SIG-M5 treated with dmso at 0.1 percent for 504 hours (cell line): Measurements from ENCODE around the gene RP2.

Experiments used
- DNase-seq: peaks from one replicate; lab custom pipeline; 2025; ENCODE audit not compliant: unreplicated experiment; lab: John Stamatoyannopoulos, UW

Gene RP2

DNA sequence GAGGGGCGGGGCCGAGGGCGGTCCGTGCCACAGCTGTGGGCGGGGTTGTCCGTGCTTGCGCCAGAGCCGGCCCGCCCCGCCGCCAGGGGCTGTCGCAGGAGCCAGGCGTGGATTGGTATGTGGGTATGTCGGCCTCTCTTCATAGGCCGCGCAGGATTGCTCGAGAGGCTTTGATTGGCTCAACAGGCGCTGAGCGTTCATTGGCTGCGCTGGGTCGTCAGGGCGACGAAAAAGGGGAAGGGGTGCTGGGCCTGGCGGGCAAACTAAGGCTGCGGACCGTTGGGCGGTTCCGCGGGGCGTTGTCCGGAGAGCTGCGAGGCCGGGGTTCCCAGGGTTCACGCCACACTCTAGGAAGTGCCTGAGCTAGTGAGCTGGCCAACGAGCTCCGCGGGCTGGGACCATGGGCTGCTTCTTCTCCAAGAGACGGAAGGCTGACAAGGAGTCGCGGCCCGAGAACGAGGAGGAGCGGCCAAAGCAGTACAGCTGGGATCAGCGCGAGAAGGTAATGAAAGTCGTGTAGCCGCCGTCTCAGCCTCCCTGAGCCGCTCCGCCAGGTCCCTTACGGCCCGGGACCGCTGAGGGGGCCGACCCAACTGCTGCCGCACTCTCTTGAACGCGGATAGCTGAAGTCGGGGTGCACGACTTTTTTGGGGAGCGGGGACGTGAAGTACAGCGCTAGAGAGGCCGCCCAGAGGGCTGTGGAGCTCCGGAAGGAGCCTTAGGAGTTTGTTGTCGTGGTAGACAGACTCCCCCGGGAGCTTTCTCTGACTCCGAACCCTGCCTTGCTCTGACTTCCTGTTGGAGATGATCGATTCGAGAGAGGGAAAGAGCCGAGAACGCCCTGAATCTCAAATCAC, at the start of gene RP2:
RP2 (plus strand) TSS at position 343 of the 857 bp plus-strand sequence; CDS start at position 401, 58 bp downstream.
- DNase-seq = peak; percentile 92

DNA sequence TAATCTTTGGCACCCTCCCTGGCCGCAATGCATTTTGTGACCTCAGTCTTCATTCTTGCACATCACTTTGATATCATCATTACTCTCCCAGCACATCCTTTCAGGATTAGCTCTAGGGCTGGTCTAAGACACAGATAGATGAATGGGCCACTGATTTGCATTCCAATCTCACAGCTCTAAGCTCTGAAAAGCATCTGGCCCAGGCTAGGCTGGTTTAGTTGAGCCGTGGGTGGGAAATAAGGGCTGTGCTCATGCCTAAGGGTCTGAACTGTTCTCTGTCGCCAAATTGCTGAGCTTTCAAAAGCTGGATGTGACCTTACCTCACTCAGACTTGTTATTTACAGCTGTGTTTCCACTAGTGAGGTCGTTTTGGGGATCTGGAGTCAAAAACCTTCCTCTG, 47.9 kb upstream of the RP2 start:
- DNase-seq = no peak

DNA sequence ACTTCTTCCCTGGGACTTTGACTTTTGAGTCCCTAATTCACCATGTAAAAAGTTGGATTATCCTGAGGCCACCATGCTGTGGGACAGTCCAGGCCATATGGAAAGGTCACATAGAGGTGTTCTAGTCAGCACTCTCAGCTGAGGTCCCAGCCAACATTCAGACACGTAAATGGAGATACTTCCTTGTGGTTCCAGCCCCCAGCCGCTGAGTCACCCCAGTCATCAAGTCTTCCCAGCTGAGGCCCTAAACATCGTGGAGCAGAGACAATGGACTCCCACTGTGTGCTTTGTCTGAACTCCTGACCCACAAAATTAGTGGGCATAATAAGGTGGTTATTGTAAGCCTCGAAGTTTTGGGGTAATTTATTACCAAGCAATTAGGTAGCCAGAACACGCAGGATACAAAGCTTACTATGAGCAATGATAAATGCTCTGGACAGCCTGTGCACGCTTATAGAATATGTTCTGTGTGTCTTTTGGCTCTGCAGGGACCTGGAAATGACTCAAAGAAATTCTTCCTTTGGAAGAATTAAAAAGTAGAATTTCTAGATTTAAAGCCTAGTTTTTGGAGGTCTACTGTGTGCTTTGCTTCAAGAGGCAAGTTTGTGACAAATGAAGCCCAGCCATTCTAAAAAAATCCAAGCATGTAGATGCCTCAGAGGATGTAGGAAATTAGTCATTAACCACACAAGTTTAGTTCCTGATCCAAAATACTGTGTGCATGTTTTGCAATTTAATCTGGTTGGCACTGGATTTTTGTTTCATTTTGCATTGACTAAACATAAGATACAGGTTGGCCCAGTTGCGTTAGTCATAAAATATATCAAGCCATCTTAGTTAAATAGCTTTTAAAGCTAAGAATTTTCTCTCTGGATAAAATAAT, 44.7 kb upstream of the RP2 start:
- peak; percentile 92 for DNase-seq

DNA sequence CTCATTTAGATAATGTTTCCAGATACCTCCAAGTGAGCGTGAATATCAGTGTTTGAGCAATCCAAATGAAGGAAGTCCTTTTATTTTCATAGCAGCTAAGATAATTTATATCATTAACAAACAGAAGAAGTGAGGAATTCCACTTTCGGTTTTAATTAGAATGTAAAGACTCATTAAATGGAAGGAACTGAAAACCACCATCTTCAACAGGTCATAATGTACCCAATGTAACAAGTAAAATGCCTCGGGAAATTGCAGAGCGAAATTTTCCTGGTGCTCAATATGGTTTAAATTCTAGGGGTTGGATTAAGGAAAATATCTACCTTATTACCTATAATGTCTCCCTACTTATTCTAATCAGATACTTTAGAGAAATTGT, 44.0 kb upstream of the RP2 start:
- no peak for DNase-seq

DNA sequence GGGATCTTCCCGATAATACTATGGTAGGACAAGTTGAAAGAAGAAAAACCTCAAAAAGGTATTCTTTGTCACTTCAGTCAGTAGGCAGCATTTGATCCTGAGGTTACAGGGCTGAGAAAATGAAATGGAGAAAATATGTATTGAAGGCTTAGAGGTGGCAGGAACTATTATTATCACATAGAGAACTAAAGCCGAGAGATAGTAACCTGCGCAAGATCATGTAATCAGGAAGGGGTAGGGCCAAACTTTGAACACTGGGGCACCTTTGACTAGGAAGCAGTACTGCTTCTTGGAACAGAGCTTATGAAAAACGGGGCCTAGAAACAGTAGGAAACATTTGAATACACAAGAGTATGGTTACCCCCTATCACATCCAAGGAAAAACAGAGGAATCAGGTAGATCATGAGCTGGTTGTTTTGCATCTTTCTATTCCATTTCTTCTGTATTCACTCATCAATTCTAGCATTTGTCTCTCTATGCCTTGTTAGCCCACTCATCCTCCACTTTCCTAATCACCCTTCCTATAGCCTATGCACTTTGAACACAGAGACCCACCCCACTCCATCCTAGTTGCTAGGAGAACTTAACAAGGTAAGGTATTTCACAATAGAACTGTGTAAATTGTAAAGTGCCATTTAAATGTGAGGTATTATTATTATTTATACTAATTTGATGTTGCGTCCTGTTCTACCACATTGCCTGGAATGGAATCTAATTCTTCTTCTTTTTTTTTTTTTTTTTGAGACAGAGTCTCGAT, 43.3 kb upstream of the RP2 start:
- DNase-seq = no peak

DNA sequence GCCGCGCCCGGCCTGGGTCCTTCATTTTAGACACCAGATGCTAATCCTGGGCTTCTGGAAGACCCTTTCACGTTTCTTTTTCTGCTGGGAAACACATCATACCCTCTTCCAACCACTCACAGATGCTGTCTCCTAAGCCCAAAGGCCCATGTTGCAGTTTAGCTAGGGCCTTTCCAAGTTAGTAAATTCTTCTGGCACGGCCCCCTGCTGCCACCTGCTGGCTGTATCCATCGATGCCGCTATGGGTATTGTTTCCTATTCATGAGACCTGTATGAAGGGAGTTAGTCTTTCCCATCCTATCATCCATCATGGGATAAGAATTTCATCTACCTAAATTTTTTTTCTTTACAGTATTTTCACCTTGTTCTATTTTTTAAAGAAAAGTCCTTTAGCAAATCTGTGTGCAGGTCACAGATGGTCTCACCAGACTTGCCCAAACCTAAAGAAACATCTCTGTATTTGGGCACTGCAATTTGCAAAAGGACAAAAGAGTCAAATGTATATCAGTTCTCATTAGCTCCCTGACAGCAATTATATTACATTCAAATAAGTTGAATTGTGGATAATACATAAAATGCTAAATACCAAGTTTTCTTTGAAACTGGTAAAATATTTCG, 40.2 kb upstream of the RP2 start:
- DNase-seq = peak; percentile 54

DNA sequence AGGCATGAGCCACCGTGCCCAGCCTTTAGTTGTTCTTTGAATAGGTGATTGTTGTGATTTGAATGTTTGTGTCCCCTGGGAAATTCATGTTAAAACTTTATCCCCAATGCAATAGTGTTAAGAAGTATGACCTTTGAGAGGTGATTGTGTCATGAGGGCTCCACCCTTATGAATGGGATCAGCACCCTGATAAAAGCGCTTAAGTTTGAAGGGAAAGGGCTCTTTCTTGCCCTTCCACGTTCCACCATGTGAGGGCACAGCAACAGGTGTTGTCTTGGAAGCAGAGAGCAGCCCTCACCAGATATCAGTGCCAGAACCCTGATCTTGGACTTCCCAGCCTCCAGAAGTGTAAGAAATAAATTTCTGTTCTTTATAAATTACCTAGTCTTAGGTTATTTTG, 33.7 kb upstream of the RP2 start:
- no peak for DNase-seq

DNA sequence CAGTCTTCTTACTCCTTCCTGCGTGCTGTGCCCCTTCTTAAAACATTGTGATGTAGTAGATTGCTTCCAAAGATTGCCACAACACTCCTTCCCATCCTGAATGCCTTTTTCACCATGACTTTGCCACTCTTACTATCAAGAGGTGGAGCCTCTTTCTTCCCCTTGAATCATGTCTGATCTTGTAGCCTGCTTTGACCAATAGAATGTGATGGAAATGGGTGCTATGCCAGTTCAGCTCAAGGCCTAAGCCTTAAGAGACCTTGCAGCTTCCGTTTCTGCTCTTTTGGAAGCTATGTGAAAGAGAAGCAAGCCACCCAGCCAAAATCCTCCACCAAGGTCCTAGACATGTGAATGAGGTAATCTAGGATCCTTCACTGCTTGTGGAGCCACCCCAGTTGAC, 31.6 kb upstream of the RP2 start:
- no peak for DNase-seq

DNA sequence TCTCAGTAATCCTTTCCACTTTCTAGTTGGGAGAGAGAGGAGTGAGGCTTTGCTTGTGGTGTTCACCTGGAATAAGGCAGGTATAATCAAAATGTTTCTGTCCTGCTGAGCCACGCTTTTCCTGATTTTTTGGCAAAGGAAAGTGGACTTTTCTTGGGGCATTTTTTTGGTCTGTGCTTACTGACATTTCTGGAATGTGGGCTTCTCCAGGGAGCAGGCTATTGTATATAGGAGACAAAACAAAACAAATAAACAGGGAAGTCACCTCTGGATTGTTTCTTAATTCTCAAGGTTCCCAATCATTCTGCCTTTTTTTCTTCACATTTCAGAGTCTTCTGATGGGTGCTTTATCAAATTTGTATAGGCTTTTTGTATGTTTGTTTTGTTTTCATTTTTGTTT, 25.7 kb upstream of the RP2 start:
- no peak for DNase-seq

DNA sequence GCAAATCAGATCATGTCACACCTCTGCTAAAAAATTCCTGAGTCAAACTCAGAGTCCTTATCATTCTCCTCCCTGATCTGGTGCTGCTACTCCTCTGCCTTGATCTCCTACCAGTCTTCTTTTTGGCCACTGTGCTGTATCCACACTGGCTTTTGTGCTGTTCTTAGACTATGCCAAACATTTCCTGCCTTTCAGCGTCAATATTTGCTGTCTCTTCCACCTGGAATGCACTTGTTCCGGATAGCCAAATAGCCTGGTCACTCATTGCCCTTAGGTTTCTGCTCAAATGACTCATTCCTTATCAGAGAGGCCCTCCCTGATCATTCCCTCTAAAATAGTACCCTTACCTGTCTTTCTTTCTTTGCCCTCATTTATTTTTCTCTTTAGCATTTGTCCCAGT, 24.4 kb upstream of the RP2 start:
- no peak for DNase-seq

DNA sequence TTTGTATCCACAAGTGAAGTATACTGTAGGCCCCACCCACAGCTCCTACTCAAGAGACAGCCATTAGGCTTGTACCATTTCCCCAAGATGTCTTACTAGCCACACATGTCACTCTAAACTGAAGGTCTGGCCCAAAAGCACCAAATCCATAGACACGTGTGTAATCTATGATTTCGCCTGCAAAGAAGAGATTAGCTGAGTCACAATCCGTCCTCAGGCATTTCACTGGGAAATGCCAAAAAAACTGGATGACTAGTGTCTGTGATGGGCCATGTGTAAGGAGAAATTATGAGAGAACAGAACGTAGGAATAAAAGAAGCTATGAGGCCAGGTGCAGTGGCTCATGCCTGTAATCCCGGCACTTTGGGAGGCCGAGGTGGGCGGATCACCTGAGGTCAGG, 21.9 kb upstream of the RP2 start:
- no peak for DNase-seq

DNA sequence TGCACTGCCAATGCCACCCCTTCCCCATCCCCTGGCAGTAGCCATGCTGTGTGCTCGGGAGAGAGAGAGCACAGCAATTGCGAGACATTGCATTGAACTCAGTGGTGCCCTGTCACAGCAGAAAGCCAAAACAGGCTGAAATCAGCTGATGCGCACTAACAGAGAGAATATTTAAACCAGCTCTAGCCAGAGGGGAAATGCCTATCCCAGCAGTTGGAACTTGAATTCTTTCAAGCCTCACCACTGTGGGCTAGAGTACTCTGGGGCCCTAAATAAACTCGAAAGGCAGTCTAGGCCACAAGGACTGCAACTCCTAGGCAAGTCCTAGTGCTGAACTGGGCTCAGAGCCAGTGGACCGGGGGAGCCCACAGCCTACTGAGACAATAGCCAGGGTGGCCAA, 17.7 kb upstream of the RP2 start:
- no peak for DNase-seq

DNA sequence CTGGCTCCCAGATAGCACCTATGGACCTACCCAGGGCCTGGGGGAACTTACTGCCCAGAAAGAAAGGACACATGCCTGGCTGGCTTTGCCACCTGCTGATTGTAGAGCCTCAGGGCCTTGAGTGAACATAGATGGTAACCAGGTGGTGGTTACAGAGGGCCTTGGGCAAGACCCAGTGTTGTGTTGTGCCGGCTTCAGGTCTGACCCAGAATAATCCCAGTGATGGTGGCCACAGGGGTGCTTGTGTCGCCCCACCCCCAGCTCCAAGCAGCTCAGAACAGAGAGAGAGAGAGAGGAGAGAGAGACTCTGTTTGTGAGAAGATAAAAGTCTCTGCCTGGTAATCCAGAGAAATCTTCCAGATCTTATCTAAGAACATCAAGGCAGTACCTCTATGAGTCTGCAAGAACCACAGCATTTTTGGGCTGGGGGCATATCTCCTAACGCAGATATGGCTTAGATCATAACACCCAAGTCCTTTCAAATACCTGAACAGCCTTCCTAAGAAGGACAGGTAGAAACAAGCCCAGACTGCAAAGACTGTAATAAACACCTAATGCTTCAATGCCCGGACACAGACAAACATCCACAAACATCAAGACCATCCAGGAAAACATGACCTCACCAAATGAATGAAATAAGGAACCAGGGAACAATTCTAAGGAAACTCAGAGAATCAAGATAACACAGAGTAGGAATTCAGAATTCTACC, 16.3 kb upstream of the RP2 start:
- DNase-seq = no peak

DNA sequence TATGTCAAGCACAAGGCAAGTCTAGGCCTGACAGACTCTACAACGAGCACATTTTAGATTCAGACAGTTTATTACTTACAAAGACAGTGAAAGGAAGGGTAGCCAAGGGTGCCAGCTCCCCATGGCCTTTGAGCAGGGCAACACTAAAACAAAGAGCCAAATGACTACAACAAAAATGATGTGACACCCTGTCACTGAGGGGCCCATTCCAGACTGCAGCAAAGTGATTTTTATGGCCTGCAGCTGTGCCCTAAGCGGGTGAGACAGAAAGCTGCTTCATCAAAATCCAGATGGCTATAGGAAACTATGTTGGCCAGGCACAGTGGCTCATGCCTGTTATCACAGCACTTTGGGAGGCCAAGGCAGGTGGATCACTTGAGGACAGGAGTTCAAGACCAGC, 13.4 kb upstream of the RP2 start:
- no peak for DNase-seq

DNA sequence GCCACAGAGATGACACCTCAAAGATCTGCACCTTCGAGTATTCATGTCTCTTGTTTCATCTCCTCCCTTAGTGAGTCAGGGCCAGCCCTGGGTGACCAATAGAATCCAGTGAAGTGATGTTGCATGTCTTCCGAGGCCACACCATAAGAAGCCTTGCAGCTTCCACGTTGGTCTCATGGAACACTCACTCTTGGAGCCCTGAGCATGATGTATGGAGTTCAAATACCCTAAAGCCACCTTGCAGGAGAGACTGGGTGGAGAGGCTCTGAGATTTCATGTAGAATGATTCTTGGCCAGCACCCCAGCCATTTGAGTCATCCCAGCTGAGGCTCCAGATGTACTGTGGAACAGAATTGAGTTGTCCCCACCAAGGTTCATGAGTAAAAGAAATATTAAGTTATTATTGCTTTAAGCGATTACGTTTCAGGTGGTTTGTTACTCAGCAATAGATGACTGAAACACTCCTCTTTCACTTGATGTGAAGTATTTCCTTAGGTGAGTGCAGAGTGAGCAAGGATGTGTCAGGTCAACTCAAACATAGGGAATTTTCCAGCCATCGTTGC, 5.0 kb upstream of the RP2 start:
- DNase-seq = no peak

DNA sequence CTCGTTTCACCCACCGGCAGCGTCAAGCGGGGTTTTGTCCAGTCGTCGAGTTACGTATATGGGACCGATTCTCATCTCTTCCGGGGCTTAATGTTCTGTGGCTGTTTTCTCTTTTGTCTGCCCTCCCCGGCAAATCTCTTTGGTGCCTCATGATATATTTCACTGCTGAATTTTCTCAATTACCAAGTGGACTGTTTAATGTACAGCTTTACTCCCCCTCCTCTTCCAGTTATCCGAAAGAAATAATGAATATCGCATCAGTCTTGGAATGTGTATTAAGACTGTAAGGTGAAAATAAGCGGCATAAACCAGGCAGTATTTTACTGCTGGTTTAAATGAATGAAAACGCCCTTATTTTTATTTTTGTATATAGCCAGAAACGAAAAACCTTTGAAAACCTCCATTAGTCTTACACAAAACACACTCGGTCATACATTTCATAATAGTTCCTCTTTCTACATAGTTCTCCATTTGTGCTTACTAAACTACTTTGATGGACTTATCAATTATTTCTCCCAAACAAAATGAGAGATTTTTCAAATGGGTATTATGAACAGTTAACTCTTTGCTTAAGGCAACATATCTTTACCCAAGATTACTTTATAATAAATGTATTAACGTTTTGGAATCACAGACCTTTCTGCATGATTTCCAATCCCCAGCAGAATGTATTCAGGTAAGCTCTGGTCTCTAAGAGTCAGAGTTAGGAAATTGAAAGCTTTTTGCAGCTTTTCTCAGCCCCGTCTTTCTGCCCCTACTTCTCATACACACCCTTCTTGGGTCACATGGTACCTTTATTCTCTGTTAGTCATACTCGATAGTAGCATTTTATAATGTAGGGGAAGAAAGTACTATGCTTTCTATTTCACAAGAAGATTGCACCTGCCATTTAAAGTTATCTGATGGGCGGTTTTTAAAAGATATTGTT, 979 bp downstream of the RP2 start:
- DNase-seq = peak; percentile 74

DNA sequence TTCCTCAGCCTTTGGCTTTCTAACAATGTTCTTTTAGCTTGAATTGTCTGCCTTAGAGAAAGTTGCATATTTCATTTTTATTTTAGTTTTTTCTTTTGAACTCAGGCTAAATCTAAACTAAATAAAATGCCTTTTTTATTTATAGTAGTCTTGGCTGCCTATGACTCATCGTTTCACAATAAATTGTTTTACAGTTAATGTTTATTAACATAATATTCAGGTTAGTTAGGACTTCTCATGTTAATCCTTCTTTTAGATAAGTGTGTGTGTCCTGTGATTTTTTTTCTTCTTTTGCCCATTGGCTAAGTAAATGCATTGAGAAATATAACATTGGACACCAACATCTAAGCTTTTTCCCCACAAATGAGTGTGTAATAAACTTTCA, 1.6 kb downstream of the RP2 start:
- DNase-seq = no peak

DNA sequence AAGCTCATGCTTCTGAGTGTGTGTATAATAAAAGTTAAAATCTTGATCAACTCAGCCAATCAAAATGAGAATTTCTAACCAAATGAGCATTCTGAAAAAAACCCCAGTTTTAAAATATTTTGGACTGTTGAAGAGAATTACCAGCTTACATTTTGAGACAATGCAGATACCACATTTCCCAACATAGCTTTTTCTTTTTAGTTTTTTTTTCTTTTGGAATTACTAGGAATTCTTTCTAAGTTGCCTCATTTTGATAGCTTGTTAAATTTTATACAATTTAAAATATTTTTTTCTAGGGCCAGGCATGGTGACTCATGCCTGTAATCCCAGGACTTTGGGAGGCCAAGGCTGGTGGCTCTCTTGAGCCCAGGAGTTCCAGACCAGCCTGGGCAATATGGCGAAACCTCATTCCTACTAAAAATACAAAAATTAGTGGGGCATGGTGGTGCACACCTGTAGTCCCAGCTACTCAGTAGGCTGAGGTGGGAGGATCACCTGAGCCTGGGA, 2.2 kb downstream of the RP2 start:
- no peak for DNase-seq

DNA sequence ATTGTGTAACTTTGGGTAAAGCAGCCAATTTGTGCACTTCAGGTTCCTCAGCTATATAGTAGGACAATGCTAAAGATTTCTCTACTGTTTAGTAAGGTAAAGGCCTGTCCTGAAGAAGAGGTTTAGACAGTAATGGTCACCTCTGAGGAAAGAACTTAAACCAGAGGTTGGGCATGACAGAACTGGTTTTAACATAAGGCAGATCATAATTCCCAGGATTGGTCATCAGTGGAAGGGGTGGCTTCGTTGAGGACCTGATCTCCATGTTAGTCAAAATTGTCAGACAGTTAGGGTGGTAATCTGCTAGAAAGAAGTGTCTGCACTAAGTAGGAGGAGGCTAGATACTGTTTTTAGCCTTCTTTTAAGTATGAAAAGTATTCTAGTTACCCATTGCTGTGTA, 4.1 kb downstream of the RP2 start:
- no peak for DNase-seq
